ENCODE results near the gene CIRBP.

CIRBP gene

DNA sequence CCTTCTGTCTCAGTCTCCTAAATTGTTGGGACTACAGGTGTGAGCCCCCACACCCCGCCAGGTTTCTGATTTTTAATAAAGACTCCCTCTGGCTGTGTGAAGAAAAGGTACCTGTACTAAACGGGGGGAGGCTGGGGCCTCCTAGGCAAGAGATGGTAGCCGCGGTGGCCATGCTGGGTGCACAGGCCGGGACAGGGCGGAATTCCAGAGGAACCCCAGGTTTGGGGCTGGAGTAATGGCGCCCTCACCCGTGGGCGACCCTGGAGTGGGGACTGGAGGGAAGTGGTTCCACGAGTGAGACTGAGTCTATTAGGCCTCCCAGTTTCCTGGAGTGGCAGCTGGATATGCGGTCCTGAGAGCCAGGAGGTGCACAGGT lies 29.7 kb upstream of the CIRBP start:
- TF ChIP-seq TCF12 (IDR thresholded peaks at IDR 0.05; ENCODE audit: low read depth) (no peak), CEBPB (IDR thresholded peaks at IDR 0.05) (no peak), NFIC (IDR thresholded peaks at IDR 0.05) (no peak), TEAD4 (IDR thresholded peaks at IDR 0.05) (no peak), CREB1 (IDR thresholded peaks at IDR 0.05; ENCODE audit: low read depth) (no peak), TAF1 (IDR thresholded peaks at IDR 0.05; ENCODE audit: low read depth) (no peak), ZBTB7A (IDR thresholded peaks at IDR 0.05; ENCODE audit: low read depth) (no peak), EGR1 (IDR thresholded peaks at IDR 0.05) (no peak), YY1 (IDR thresholded peaks at IDR 0.05; ENCODE audit: low read depth) (no peak), FOXM1 (IDR thresholded peaks at IDR 0.05; ENCODE audit: borderline replicate concordance, low read depth) (no peak), EP300 (IDR thresholded peaks at IDR 0.05; ENCODE audit: borderline replicate concordance) (no peak), RAD21 (IDR thresholded peaks at IDR 0.05; ENCODE audit: low read depth) (no peak)
- TF ChIP-seq, protein P1, sequence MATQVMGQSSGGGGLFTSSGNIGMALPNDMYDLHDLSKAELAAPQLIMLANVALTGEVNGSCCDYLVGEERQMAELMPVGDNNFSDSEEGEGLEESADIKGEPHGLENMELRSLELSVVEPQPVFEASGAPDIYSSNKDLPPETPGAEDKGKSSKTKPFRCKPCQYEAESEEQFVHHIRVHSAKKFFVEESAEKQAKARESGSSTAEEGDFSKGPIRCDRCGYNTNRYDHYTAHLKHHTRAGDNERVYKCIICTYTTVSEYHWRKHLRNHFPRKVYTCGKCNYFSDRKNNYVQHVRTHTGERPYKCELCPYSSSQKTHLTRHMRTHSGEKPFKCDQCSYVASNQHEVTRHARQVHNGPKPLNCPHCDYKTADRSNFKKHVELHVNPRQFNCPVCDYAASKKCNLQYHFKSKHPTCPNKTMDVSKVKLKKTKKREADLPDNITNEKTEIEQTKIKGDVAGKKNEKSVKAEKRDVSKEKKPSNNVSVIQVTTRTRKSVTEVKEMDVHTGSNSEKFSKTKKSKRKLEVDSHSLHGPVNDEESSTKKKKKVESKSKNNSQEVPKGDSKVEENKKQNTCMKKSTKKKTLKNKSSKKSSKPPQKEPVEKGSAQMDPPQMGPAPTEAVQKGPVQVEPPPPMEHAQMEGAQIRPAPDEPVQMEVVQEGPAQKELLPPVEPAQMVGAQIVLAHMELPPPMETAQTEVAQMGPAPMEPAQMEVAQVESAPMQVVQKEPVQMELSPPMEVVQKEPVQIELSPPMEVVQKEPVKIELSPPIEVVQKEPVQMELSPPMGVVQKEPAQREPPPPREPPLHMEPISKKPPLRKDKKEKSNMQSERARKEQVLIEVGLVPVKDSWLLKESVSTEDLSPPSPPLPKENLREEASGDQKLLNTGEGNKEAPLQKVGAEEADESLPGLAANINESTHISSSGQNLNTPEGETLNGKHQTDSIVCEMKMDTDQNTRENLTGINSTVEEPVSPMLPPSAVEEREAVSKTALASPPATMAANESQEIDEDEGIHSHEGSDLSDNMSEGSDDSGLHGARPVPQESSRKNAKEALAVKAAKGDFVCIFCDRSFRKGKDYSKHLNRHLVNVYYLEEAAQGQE (IDR thresholded peaks at IDR 0.05; ENCODE audit: low read depth), result no peak
- TF ChIP-seq, protein P2, sequence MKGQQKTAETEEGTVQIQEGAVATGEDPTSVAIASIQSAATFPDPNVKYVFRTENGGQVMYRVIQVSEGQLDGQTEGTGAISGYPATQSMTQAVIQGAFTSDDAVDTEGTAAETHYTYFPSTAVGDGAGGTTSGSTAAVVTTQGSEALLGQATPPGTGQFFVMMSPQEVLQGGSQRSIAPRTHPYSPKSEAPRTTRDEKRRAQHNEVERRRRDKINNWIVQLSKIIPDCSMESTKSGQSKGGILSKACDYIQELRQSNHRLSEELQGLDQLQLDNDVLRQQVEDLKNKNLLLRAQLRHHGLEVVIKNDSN (IDR thresholded peaks at IDR 0.05), result no peak
- TF ChIP-seq, protein P3, sequence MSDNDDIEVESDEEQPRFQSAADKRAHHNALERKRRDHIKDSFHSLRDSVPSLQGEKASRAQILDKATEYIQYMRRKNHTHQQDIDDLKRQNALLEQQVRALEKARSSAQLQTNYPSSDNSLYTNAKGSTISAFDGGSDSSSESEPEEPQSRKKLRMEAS (IDR thresholded peaks at IDR 0.05), result no peak

DNA sequence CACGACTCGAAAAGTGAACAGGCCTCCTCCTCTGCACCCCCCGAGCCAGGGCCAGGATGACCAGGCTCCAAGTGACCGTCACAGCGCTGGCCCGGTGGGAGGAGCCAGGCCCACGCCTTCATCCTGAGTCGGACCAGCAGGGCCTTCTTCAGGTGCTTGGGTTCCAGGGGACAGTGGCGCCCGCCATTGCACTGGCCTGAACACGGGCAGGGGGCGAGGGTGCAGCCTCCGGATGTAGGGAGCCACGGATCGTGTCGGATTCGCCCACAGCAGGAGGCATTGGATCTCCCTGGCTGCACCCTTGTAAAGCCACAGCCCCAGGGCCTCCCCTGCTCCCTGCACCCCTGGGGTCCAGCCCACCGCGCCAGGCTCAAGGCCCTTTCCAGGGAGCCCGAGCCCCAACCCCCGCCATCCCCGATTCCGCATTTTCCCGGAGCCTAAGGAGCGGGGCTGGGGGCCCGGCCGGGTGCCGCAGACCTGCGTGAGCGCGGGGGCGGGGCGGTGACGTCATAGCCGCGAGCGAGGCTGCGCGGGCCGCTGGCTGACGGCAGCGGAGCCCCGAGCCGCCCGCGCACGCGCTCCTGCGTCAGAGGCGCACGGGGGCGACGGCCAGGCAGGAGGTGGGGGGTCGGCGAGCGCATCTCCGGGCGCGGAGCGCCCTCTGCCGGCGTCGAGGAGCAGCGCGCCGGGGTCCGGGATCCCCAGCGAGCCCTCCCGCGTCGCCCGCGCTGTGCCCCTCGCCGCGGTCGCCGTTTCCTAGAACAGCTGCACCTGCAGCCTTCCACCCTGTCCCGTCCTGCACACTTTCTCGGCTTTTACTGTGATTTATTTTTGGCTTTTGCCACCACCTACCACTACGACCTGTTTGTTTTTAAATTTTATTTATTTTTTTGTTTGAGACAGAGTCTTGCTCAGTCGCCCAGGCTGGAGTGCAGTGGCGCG lies 29.1 kb upstream of the CIRBP start:
- peak; percentile 94 for TF ChIP-seq ZBTB7A (IDR thresholded peaks at IDR 0.05; ENCODE audit: low read depth)
- TF ChIP-seq RAD21 (IDR thresholded peaks at IDR 0.05; ENCODE audit: low read depth), result peak; percentile 76; the same call in 1 of the 2 replicates
- no peak for TF ChIP-seq TEAD4 (IDR thresholded peaks at IDR 0.05)
- TF ChIP-seq FOXM1 (IDR thresholded peaks at IDR 0.05; ENCODE audit: borderline replicate concordance, low read depth), result no peak
- no peak for TF ChIP-seq CEBPB (IDR thresholded peaks at IDR 0.05)
- TF ChIP-seq TCF12 (IDR thresholded peaks at IDR 0.05; ENCODE audit: low read depth), result peak; percentile 40; the same call in 1 of the 2 replicates
- TF ChIP-seq EGR1 (IDR thresholded peaks at IDR 0.05), result peak; percentile 78
- no peak for TF ChIP-seq YY1 (IDR thresholded peaks at IDR 0.05; ENCODE audit: low read depth)
- TF ChIP-seq, protein P3 (IDR thresholded peaks at IDR 0.05), result peak; percentile 41; the same call in 1 of the 2 replicates
- TF ChIP-seq EP300 (IDR thresholded peaks at IDR 0.05; ENCODE audit: borderline replicate concordance), result no peak
- TF ChIP-seq CREB1 (IDR thresholded peaks at IDR 0.05; ENCODE audit: low read depth), result peak; percentile 85
- peak; percentile 25; the same call in 1 of the 2 replicates for TF ChIP-seq TAF1 (IDR thresholded peaks at IDR 0.05; ENCODE audit: low read depth)
- TF ChIP-seq, protein P1 (IDR thresholded peaks at IDR 0.05; ENCODE audit: low read depth), result no peak

DNA sequence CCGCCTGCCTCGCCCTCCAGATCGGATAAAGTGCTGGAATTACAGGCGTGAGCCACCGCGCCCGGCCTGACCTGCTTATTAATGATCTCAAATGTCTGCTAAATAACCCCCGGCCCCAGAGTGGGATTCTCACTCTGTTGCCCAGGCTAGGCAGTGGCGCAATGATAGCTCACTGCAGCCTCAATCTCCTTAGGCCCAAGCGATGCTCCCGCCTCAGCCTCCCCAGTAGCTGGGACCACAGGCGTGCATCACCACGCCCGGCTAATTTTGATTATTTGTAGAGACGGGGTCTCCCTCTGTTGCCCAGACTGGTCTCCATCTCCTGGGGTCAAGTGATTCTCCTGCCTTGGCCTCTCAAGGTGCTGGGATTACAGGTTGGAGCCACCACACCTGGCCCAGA lies 28.2 kb upstream of the CIRBP start:
- TF ChIP-seq TAF1 (IDR thresholded peaks at IDR 0.05; ENCODE audit: low read depth) (no peak), EP300 (IDR thresholded peaks at IDR 0.05; ENCODE audit: borderline replicate concordance) (no peak), TEAD4 (IDR thresholded peaks at IDR 0.05) (no peak), RAD21 (IDR thresholded peaks at IDR 0.05; ENCODE audit: low read depth) (no peak), EGR1 (IDR thresholded peaks at IDR 0.05) (no peak), FOXM1 (IDR thresholded peaks at IDR 0.05; ENCODE audit: borderline replicate concordance, low read depth) (no peak), ZBTB7A (IDR thresholded peaks at IDR 0.05; ENCODE audit: low read depth) (no peak), CEBPB (IDR thresholded peaks at IDR 0.05) (no peak), NFIC (IDR thresholded peaks at IDR 0.05) (no peak), CREB1 (IDR thresholded peaks at IDR 0.05; ENCODE audit: low read depth) (no peak), YY1 (IDR thresholded peaks at IDR 0.05; ENCODE audit: low read depth) (no peak), TCF12 (IDR thresholded peaks at IDR 0.05; ENCODE audit: low read depth) (no peak)
- TF ChIP-seq, protein P2 (IDR thresholded peaks at IDR 0.05), result no peak
- TF ChIP-seq, protein P3 (IDR thresholded peaks at IDR 0.05), result no peak
- TF ChIP-seq, protein P1 (IDR thresholded peaks at IDR 0.05; ENCODE audit: low read depth), result no peak

All from Ishikawa (cell line).